ENCODE data around the gene TRIO. TPM values are rescaled to one million over a fixed set of nuclear protein-coding genes. Genes with fewer than 3 reads are reported as not detected.

The TRIO gene
- total RNA-seq, 1 donor from 2014 or later: 163 TPM

DNA sequence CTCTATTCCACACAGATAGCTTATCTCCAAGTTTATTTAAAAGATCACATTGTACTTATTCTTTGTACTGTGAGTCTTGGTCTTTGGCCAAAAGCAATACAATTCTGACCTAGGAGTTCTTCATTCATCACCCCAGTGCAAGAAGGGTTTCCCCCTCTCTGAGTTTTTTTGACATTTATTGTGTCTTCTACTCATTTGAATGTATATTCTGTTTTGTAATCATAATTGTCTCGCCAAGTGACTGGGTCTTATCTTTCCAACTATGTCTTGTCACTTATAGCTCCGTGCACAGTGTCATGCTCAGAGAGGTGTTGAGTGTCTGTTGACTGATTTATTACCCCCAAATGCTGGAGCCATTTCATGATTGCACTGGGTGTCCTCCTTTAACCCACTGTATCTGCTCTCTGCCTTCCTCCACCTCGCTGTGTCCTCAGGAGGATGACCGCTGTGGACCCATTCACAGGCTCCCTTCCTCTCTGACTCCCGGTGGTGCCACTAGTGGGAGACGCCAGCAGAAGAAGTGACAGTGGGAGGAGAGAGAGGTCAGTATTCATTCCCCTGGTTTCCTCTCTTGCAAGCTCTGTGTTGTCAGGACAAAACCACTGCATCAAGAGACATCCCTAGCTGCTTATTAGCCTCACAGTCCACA is 11.2 kb upstream of the TRIO start:
- H3K27me3 Mint-ChIP-seq: peaks cover 36% of the 10 kb centered on the region
- TF ChIP-seq, protein P1, sequence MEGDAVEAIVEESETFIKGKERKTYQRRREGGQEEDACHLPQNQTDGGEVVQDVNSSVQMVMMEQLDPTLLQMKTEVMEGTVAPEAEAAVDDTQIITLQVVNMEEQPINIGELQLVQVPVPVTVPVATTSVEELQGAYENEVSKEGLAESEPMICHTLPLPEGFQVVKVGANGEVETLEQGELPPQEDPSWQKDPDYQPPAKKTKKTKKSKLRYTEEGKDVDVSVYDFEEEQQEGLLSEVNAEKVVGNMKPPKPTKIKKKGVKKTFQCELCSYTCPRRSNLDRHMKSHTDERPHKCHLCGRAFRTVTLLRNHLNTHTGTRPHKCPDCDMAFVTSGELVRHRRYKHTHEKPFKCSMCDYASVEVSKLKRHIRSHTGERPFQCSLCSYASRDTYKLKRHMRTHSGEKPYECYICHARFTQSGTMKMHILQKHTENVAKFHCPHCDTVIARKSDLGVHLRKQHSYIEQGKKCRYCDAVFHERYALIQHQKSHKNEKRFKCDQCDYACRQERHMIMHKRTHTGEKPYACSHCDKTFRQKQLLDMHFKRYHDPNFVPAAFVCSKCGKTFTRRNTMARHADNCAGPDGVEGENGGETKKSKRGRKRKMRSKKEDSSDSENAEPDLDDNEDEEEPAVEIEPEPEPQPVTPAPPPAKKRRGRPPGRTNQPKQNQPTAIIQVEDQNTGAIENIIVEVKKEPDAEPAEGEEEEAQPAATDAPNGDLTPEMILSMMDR (IDR thresholded peaks at IDR 0.05; ENCODE audit: unreplicated experiment): no peak
- no peak overlapping the region for H3K4me3 Mint-ChIP-seq (ENCODE audit: low read depth)
- no peaks in the 10 kb centered on the region for H3K4me1 Mint-ChIP-seq (ENCODE audit: low read depth)
- H3K27ac Mint-ChIP-seq: no peak overlapping the region
- DNase-seq (ENCODE audit: low spot score, unreplicated experiment): no peak
- no peaks in the 10 kb centered on the region for H3K9me3 Mint-ChIP-seq (ENCODE audit: low read depth)
- H3K36me3 Mint-ChIP-seq (ENCODE audit: insufficient read depth): no peaks in the 10 kb centered on the region

DNA sequence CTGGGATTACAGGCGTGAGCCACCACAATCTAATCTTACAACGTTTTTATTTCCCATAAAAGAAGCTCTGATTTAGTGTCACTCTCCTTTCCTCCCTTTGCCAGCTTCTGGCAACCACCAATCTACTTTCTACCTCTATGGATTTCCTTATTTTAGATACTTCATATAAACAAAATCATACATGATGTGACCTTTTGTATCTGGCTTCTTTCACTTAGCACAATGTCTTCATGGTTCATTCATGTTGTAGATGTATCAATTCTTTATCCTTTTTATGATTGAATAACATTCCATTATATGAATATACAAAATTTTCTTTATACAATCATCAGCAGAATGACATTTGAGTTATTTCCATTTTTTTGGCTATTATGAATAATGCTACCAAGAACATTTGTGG is 9.7 kb upstream of the TRIO start:
- DNase-seq (ENCODE audit: low spot score, unreplicated experiment): no peak
- H3K27ac Mint-ChIP-seq: no peak overlapping the region
- H3K9me3 Mint-ChIP-seq (ENCODE audit: low read depth): no peaks in the 10 kb centered on the region
- H3K36me3 Mint-ChIP-seq (ENCODE audit: insufficient read depth): no peaks in the 10 kb centered on the region
- peaks cover 43% of the 10 kb centered on the region for H3K27me3 Mint-ChIP-seq
- TF ChIP-seq, protein P1 (IDR thresholded peaks at IDR 0.05; ENCODE audit: unreplicated experiment): no peak
- no peaks in the 10 kb centered on the region for H3K4me1 Mint-ChIP-seq (ENCODE audit: low read depth)
- no peak overlapping the region for H3K4me3 Mint-ChIP-seq (ENCODE audit: low read depth)

DNA sequence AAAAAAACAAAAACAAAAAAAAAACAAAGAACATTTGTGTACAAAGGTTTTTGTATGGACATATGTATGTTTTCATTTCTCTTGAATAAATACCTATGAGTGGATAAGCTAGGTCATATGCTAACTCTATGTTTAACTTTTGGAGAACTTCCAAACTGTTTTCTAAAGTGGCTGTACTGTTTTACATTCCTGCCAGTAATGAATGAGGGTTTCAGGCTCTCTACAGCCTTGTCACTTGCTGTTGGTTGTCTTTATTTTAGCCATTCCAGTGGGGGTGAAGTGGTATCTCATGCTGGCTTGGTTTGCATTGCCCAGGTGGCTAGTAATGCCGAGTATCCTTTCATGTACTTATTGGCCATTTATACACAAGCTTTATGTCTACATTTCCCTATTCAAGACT is 9.1 kb upstream of the TRIO start:
- H3K27me3 Mint-ChIP-seq: peaks cover 43% of the 10 kb centered on the region
- TF ChIP-seq, protein P1 (IDR thresholded peaks at IDR 0.05; ENCODE audit: unreplicated experiment): no peak

DNA sequence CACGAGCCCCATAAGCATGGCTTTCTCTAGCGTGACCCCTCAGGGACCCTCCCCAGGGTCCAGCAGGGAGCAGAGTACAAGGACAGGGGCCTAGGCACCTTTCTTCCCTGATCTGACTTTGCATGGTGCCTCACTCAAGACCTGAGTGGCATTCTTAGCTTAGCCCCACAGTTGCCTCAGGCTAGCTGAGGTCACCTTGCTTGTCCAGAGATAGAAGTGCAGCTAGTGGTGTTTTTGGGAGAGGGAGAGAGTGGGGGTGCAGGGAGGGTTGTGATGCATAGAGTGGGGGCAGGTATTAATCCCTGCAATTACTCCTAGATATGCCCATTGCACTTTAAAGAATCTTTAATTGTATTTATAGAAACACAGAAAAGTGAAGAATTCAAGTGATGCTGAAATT is 8.4 kb upstream of the TRIO start:
- Mint-ChIP-seq H3K4me1 (ENCODE audit: low read depth) (no peaks in the 10 kb centered on the region), H3K36me3 (ENCODE audit: insufficient read depth) (no peaks in the 10 kb centered on the region), H3K27me3 (peaks cover 44% of the 10 kb centered on the region), H3K27ac (no peak overlapping the region), H3K4me3 (ENCODE audit: low read depth) (no peak overlapping the region), H3K9me3 (ENCODE audit: low read depth) (no peaks in the 10 kb centered on the region)
- no peak for DNase-seq (ENCODE audit: low spot score, unreplicated experiment)
- TF ChIP-seq, protein P1 (IDR thresholded peaks at IDR 0.05; ENCODE audit: unreplicated experiment): no peak

More for the DNA sequence above, 9.1 kb upstream of the TRIO start:
- Mint-ChIP-seq H3K27ac (no peak overlapping the region), H3K4me1 (ENCODE audit: low read depth) (no peaks in the 10 kb centered on the region), H3K36me3 (ENCODE audit: insufficient read depth) (no peaks in the 10 kb centered on the region), H3K9me3 (ENCODE audit: low read depth) (no peaks in the 10 kb centered on the region), H3K4me3 (ENCODE audit: low read depth) (no peak overlapping the region)
- no peak for DNase-seq (ENCODE audit: low spot score, unreplicated experiment)

DNA sequence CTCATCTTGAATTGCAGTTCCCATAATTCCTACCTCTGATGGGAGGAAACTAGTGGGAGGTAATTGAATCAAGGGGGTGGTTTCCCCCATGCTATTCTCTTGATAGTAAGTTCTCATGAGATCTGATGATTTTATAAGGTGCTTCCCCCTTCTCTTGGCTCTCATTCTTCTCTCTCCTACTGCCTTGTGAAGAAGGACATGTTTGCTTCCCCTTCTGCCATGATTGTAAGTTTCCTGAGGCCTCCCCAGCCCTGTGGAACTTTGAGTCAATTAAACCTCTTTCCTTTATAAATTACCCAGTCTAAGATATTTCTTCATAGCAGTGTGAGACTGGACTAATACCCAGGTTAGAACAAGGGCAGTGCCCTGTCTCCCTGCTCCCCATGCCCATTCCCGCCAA is 7.5 kb upstream of the TRIO start:
- H3K27me3 Mint-ChIP-seq: peaks cover 40% of the 10 kb centered on the region
- H3K4me1 Mint-ChIP-seq (ENCODE audit: low read depth): no peaks in the 10 kb centered on the region
- H3K4me3 Mint-ChIP-seq (ENCODE audit: low read depth): no peak overlapping the region
- H3K27ac Mint-ChIP-seq: no peak overlapping the region
- no peaks in the 10 kb centered on the region for H3K9me3 Mint-ChIP-seq (ENCODE audit: low read depth)
- H3K36me3 Mint-ChIP-seq (ENCODE audit: insufficient read depth): no peaks in the 10 kb centered on the region
- no peak for DNase-seq (ENCODE audit: low spot score, unreplicated experiment)
- TF ChIP-seq, protein P1 (IDR thresholded peaks at IDR 0.05; ENCODE audit: unreplicated experiment): no peak

Measured in progenitor cell of endocrine pancreas (in vitro differentiated cells).